NCI-H2171 (cell line): Measurements from ENCODE around the gene TAF9B.
"Not testable (repeated sequence)": the region's sequence is repeated elsewhere in the genome, so short reads cannot be mapped to it uniquely, and the experiment has no call there.

ENCODE experiments used
- DNase-seq: peaks from one replicate; lab custom pipeline; 2025; lab: John Stamatoyannopoulos, UW

The TAF9B gene

DNA sequence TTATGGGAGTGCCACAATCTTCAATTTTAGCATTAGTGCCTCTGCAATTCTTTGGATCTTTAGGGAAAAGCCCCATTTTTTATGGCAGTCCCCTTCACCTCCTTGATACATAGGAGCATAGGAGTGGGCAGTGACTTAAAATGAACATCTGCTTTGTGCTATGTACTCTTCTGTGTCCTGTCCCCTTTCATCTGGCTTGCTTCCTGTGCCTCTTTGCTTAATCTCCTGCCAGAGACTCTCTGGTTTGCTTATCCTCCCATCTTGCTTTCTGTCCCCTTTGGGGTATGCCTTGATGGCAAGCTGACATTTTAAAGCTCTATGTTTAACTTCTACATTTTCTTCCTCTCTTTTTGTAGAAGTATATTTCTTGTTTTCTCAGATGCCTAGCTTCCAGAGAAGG, 23.1 kb downstream of the TAF9B start:
- DNase-seq, result no peak

DNA sequence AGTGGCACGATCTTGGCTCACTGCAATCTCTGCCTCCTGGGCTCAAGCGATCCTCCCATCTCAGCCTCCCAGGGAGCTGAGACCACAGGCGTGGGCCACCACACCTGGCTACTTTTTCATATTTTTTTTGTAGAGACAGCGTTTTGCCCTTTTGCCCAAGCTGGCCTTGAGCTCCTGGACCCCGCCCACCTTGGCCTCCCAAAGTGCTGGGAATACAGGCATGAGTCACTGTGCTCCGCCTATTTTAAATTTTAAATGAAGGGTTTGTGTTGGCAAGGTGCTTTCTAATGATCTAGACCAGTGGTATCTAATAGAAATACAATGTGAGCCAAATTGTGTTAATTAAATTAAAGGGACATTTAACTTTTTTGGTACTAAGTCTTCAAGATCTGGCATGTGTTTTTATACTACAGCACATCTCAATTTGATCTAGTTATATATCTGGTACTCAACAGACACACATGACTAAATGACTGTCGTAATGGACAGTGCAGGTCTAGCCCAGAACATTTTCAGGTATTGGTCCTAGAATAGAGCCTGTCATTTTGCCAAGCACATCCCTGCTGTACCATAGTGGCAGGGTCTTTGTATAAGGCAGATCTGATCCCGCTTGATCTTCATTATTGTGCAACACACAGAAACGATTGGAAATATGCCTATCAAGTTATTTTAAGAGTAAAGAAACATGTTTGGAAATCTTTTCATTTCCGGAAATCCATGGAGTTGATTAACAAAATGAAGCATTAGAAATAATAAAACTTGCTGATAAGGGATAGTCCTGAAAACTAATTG, 28.1 kb downstream of the TAF9B start:
- no peak for DNase-seq

DNA sequence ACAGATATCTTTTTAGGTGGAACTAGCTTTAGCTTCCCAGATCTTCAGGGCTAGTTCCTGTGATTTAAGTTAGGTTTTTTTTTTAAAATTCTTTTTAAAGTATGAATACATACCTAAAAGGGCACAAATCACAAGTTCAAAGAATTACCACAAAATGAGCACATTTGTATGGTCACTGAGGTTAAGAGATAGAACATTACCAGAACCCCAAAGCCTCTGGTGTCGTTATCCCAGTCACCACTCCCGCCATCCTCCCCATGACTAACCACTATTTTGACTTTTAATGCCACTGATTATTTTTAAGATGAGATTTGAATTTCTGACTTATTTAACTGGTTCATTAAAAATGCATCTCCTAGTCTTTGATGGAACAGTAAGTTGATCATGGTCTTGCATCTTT, 30.0 kb downstream of the TAF9B start:
- no peak for DNase-seq

DNA sequence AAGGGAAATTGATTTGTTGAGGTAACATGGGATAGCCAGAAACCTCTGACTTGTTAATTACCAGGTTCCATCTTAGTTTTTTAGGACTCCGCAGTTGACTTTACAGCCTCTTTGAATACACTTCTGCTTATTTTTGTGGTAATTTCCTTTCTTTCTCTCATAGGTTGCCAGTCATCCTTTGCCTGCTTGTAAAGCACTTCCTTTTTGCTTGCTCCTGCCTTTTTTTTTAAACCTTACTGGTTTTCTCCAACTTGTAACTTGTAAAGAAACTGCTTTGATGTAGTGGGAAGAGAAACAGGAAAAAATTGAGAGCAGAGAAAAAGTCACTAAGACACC, 32.8 kb downstream of the TAF9B start:
- no peak for DNase-seq

DNA sequence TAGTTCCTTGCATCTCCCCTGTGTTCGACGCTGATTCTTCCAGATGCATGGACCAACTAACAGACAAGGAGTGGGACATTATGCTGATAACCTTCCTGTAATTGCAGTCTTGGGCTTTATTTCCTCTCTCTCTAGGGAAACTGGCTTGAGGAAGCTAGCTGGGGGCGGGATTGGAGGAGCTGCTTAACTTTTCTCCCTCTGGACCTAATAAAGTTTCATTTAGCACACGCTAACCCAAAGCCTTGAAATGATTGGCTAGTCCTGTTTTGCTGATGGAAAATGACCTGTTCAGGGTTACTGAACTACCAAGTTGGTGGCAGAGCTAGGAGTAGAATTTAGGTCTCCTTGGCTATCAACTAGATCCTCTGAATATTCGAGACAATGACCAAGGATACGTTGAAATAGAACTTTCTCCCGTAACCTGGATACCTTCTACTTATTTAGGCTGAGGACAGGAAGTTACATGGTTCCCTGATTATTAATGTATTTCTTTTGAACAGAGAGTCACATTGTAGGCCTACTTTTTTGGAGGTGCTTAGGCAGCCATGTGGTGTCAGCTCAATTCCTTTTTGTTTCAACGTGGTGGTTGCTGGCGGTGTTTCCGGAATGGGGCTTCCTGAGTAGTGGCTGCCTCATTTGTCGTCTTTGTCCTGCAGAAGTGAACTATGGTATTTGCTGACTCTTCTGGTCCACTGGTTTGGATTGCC, 33.4 kb downstream of the TAF9B start:
- no peak for DNase-seq

DNA sequence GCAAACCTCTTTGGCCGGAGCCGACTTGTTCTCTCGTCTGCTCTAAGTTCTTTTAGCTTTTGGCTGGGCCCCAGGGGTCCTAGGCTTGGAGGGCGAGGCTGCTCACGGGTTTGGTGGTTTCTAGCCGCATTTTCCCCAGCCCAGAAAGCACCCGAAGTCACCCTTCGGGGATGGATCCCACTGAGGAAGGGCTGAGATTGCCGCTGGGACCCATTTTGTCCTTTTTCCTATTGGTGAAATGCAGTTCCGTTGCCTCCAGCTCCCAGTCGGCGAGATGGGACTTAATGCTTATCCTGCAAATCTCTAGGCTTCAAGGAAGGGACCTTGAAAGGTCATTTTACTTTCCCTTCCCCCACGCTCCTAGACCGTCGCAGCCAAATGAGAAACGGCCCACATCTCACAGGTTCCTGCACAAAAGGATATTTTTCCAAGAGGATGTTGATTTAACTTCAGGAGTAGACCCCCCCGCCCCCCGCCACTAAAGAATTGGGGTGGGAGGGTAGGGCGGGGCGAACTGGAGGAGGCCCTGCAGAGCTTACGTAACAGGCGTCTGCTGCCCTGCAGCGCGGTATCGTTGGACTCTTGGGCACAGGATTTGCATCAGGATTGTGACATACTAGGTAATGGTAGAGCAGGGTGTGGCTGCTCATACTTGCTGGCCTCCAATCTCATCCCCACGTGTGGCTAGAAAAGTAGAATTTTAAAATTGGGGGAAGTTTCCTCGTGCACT, 34.8 kb downstream of the TAF9B start:
- DNase-seq, result peak; percentile 4

DNA sequence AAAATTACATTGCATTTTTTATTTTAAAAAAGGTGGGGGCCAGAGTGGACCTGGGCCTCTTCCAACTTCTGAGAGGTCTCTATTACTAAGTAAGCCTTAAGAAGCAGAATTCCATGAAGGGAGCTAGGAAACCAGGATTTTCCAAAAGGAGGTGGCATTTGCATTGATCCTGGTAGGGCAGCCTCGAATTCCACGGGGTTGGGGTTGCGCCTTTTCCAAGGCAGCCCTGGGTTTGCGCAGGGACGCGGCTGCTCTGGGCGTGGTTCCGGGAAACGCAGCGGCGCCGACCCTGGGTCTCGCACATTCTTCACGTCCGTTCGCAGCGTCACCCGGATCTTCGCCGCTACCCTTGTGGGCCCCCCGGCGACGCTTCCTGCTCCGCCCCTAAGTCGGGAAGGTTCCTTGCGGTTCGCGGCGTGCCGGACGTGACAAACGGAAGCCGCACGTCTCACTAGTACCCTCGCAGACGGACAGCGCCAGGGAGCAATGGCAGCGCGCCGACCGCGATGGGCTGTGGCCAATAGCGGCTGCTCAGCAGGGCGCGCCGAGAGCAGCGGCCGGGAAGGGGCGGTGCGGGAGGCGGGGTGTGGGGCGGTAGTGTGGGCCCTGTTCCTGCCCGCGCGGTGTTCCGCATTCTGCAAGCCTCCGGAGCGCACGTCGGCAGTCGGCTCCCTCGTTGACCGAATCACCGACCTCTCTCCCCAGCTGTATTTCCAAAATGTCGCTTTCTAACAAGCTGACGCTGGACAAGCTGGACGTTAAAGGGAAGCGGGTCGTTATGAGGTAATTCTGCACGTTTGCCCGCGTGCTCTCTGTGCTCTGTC, 35.6 kb downstream of the TAF9B start, which contains the start of gene PGK1:
Gene PGK1 (plus strand): TSS at position 626 of the 824 bp plus-strand sequence. CDS start 93 bp downstream, at position 719.
- DNase-seq, result peak; percentile 78

DNA sequence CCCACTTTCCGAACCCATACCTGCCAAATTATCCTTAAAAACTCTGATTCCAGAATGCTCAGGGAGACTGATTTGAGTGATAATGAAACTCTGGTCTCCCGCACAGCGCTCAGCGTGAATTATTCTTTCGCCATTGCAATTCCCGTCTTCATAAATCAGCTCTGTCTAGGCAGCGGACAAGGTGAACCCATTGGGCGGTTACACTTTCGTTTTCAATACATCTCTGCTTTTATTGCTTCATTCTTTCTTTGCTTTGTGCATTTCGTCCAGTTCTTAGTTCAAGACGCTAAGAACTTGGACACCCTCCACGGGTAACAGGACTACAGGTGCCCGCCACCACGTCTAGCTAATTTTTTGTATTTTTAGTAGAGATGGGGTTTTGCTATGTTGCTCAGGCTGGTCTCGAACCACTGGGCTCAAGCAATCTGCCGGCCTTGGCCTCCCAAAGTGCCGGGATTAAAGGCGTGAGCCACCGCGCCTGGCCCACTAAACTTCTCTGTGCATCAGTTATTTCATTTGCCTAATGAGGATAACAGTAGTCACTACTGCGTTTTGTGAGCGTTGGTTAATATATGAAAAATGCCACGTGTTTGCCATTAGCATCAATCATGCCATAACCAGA, 36.3 kb downstream of the TAF9B start:
- no peak for DNase-seq

DNA sequence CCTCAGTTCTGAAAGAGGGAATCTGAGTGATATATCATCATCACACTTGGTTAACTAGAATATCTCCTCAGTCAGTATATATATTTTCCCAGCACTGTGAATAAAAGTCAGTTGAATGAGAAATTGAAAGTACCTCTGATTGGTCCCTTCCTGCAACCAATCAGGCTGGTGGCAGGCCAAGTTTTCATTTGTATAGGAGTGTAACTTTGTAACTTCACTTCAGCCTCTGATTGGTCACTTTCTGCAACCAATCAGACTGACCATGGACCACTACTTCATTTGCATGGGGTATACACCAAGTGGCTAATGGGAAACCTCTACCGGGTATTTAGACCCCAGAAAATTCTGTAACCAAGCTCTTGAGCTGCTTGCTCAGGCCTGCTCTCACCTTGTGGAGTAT, 37.4 kb downstream of the TAF9B start:
- DNase-seq, result no peak

DNA sequence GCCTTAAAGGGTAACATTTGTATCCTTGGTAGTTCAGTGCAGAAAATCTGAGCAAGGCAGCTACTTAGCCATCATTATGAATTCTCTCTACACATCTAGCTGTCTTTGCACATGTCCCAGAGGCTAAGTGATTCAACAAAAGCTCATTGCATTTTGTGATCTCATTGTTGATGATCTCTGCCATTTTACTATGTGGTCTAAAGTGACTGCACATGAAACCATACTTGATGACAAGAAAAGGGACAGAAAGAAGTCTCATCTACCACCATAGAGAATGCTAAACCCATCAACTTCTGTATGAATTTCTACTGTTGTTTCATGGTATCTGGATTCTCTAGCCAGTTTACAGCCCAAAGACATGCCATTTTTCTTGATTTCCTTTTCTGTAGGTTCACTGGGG, 41.3 kb downstream of the TAF9B start:
- DNase-seq, result no peak

DNA sequence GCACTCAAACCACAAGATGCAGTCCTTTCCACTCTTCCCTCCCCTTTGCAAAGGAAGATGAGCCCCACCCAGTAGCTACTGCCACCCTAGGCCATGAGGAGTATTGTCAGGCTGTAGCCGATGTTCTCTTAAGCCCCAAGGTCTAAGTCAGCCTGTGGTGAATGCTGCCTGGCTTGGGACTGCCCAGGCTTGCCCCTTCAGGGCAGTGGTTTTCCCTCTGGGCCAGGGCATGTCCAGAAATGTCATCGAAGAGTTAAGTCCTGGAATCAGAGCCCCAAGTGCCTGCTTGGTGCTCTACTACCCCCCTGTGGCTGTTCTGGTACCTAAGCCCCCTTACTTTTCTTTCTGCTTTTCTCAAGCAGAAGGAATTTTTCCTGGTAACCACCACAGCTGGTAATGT, 47.2 kb downstream of the TAF9B start:
- DNase-seq, result no peak

DNA sequence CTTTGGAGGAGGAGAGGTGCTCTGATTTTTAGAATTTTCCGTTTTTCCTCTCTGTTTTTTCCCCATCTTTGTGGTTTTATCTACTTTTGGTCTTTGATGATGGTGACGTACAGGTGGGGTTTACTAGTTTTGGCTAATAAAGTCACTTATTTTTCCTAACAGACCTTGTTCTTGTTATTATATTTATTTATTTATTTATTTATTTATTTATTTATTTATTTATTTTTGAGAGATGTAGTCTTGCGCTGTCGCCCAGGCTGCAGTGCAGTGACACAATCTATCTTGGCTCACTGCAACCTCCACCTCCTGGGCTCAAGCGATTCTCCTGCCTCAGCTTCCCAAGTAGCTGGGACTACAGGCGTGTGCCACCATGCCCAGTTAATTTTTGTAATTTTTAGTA, 58.0 kb downstream of the TAF9B start:
- DNase-seq, result not testable (repeated sequence)
